KOPT-K1 (cell line): Measurements from ENCODE around the gene ZNF697.
"Not testable (repeated sequence)": the region's sequence is repeated elsewhere in the genome, so short reads cannot be mapped to it uniquely, and the experiment has no call there.

Experiments used
- H3K27ac ChIP-seq: fragments of 200-600 bp; sonication (generic); 2 replicates; pipeline ENCODE4 v1.5.1; 2016; ENCODE audit warnings: antibody characterized with exemption, mild to moderate bottlenecking, low read depth, low read length; ENCODE audit not compliant: poor library complexity, severe bottlenecking
- H3K36me3 ChIP-seq: fragments of 200-600 bp; sonication (generic); 2 replicates; pipeline ENCODE4 v1.5.1; 2017; ENCODE audit warnings: antibody characterized with exemption, mild to moderate bottlenecking, low read length, moderate library complexity; ENCODE audit not compliant: insufficient read depth
- H3K9me3 ChIP-seq: fragments of 200-600 bp; sonication (generic); 2 replicates; pipeline ENCODE4 v1.5.1; 2017; ENCODE audit warnings: antibody characterized with exemption, low read length, mild to moderate bottlenecking; ENCODE audit not compliant: insufficient read depth, poor library complexity, severe bottlenecking

Gene ZNF697

DNA sequence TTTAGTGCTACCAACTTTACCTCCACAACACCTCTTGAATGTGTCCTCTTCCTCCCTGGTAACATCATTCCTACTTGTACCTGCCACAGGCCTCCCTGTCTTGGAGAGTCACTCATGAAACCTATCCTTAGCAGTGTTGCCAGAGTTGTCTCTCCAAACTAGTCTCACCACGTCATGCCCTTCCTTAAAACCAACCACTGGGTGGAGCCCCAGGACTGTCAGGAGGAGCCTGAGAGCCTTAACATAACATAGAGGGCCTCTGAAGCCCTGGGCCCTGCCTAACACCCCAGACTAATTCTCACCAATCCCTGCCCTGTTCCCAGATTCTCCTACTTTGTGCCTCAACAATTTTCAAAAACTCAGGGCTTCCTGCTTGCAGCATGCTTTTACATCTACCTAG, 65.3 kb downstream of the ZNF697 start:
- H3K9me3 ChIP-seq: no peaks in the 10 kb centered on the region
- H3K36me3 ChIP-seq: no peaks in the 10 kb centered on the region
- H3K27ac ChIP-seq: no peak overlapping the region

- not testable (repeated sequence) for H3K9me3 ChIP-seq, H3K36me3 ChIP-seq, H3K27ac ChIP-seq
Observed at GRCh38 chr1:119581076-119581475, 67.0 kb downstream of the ZNF697 start.

DNA sequence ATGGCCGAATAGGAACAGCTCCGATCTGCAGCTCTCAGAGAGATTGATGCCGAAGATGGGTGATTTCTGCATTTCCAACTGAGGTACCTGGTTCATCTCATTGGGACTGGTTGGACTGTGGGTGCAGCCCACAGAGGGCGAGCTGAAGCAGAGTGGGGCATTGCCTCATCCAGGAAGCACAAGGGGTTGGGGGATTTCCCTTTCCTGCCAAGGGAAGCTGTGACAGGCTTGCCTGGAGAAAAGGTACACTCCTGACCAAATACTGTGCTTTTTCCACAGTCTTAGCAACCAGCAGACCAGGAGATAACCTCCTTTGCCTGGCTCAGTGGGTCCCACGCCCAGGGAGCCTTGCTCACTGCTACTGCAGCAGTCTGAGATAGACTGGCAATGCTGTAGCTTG, 74.2 kb downstream of the ZNF697 start:
- Histone ChIP-seq H3K27ac (no peak overlapping the region), H3K36me3 (no peaks in the 10 kb centered on the region)

DNA sequence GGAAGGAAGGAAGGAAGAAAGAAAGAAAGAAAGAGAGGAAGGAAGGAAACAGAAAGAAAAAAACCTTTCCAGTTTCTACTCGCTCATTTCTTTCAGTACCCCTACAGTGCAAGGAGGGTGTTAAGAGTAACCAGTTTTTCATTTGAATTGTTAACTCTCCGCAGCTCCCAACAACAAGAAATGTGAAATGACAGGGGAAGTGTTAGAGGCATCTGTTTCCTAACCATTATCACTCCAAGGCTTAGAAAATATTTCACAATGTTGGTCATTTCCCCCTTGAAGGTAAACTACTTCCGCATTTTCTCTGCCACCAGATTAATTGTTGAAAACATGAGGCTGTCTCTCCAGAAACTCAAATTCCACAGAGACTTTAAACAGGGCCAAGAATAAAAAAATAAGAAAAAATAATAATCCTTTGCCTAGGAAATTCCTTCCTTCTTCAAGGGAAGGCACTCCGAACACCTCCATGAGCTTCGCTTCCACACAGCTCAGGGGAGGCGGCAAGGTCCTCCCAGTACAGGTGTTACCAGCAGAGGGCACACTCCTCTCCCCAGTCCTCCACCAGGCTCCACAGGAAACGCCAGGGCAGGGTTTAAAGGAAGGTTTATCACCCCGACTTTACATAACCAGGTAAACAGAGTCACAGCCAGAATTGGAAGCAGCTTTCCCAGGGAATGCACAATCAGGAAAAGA, 78.0 kb downstream of the ZNF697 start:
- not testable (repeated sequence) for H3K36me3 ChIP-seq, H3K27ac ChIP-seq, H3K9me3 ChIP-seq

More for the DNA sequence above, 74.2 kb downstream of the ZNF697 start:
- no peaks in the 10 kb centered on the region for H3K9me3 ChIP-seq
